ENCODE measurements around the gene MICAL2.

DNA sequence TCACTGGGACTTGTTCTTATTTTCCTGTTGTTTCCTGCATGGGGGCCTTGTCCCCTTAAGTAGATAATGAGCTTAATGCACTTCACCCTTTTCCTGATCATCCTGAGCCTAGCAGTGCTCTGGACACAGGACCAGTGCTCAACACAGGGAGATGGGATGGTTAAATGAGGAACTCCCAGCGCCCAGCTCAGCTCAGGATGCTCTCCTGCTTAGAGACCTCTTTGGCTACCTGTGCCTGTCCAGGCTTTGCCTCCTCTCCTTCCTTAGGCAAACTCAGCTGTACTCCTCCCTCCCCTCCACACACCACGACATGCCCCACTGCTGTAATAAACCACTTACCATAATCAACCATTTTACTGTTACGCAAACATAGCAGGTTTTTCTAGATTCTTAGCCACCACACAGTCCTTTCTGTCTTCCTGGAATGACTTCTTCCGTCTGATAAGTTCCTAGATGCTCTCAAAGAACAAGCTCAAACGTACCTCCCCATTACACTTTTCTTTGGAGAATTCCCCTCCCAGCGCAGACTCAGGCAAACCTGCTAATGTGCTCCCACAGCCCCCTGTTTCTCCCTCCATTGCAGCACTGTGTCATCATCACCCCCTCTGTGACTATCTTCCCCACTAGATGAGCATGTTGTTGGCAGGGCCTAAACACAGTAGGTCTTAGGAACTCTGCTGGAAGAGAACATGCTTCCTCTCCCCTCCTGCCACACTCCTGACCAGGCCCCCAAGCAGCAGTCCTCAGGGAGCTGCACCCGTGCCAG lies 113.6 kb downstream of the MICAL2 start:
- TF ChIP-seq EZH2 (IDR thresholded peaks at IDR 0.05; ENCODE audit: borderline replicate concordance, low read depth, low read length, severe bottlenecking) (no peak), POLR2A (IDR thresholded peaks at IDR 0.05; ENCODE audit: low read depth, low read length) (no peak)

All from endothelial cell of umbilical vein (primary cell).